GM18511 (cell line): Measurements from ENCODE around the gene HADHB.
"Not testable (repeated sequence)": the region's sequence is repeated elsewhere in the genome, so short reads cannot be mapped to it uniquely, and the experiment has no call there.

Source experiments
- ATAC-seq: cut with Tn5 transposase; IDR thresholded peaks from one replicate; pipeline ENCODE4 v1.9.1; 2021; ENCODE audit warnings: mild to moderate bottlenecking, moderate library complexity; ENCODE audit not compliant: unreplicated experiment

Gene HADHB

GRCh38 chr2:26326514-26326913 lies 81.8 kb downstream of the HADHB start:
- no peak for ATAC-seq

DNA sequence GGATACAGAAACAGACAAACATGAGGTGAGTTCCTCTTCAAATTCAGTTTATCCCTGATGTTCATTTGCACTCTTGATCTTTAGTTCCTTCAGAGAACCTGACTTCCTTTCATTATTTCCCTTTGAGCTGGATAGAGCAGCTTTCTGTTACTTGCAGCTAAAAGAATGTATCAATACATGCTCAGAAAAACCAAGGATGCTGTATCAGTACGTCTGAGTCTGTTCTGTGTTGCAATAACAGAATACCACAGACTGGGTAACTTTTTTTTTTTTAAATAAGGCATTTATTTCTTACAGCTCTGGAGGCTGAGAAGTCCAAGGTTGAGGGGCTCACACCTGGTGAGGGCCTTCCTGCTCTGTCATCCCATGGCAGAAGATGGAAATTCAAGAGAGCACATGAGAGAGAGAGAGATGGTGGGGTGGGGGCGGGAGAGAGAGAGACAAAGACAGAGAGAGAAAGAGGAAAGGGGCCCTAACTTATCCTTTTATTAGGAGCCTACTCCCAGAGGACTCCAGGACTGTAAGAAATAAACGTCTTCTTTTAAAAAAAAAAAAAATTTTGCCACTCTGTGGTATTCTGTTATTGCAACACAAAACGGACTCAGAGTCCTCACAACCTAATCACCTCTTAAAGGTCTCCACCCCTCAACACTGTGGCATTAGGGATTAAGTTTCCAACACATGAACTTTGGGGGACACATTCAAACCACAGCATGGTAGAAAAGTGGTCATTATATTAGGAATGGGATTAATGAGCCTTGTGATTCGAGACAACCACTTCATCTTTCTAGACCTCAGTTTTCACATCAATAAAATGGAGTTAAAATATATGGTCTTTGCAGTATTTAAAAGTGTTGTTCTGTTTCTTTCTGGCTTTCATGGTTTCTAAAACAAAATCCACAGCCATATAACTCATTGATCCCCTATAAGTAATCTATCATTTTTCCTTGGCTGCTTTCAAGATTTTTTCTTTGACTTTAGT lies 82.8 kb downstream of the HADHB start:
- no peak for ATAC-seq

DNA sequence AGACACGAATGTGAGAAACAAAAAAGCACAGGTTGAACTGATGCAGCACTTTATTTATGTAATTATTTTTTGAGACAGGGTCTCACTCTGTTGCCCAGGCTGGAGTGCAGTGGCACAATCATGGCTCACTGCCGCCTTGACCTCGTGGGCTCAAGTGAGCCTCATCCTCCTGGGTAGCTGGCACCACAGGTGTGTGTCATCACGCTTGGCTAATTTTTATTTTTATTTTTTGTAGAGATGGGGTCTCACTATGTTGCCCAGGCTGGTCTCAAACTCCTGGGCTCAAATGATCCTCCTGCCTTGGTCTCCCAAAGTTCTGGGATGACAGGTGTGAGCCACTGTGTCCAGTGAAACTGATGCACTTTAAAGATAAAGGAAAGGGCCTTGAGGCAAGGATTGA lies 84.3 kb downstream of the HADHB start:
- not testable (repeated sequence) for ATAC-seq

GRCh38 chr2:26330114-26330549 lies 85.4 kb downstream of the HADHB start:
- peak; percentile 75 for ATAC-seq

DNA sequence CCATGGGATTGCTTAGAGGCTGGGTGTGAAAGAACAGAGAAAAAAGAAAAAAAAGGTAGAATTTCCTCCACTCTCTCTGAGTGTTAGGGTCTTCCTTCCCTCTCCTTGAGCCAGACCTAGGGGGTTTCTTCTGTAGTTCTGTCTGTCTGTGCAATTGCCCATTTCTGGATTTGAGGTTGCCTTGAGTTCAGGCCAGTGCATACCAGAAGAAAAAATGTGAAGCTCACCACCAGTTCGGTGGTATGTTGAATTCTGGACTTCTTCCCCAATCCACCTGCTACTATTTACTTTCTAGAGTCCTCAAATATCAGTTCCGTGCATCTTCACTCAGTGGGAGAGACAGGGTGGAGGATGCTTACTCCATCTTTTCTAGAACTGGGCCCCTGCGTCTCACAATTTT lies 85.9 kb downstream of the HADHB start:
- no peak for ATAC-seq

DNA sequence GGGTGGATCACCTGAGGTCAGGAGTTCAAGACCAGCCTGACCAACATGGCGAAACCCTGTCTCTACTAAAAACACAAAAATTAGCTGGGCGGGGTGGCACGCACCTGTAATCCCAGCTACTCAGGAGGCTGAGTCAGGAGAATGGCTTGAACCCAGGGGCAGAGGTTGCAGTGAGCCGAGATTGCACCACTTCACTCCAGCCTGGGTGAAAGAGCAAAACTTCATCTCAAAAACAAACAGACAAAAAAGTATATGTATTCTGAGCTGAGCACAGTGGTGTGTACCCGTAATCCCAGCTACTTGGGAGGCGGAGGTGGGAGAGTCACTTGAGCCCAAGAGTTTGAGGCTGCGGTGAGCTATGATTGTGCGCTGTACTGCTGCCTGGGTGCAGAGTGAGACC lies 86.6 kb downstream of the HADHB start:
- not testable (repeated sequence) for ATAC-seq

- ATAC-seq, result no peak
These were observed 88.6 kb downstream of the HADHB start for GRCh38 chr2:26333293-26333692.

DNA sequence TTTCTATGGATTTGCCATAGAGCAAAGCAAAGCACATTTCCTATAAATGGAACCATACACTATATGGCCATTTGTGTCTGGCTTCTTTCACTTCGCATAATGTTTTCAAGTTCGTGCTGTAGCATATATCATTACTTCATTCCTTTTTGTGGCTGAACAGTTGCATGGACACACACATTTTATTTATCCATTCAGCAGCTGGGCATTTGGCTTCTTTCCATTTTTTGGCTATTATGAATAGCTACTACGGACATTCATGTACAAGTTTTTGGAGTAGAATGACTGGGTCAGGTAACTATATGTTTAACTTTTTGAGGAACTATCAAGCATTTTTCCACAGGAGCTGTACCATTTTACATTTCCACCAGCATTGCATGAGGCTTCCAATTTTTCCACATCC lies 90.5 kb downstream of the HADHB start:
- no peak for ATAC-seq

DNA sequence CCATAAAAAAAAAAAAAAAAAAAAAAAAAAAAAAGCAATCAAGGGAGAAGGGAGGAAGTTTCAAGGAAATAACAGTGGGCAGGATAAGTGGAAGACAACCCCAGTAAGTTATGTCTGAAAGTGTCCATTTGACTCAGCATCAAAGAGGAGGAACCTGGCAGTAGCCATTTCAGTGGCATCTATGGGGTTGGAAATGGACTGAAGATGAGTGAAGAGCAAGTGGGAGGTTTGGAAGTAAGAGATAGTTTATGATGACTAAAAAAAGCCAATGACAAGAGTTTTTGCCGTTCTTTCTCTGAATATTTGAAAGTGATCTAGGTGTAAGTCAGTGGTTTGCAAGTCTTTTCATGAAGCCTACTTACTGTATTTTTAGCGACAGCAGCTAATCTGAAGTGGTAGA lies 92.0 kb downstream of the HADHB start:
- no peak for ATAC-seq

DNA sequence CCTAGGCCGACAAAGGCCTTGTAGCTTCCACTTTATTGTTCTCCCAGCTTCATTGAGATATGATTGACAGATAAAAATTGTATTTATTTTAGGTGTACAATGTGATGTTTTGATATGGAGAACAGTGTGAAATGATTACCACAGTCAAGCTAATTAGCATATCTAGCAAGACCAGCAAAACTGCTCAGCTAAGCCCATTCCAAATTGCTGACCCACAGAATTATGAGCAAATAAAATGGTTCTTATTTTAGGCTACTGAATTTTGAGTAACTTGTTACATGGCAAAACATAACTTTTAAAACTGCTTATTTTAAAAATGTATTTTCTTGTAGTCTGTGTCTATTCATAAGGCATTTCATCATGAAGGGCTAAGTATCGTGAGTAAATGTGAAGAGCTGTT lies 92.6 kb downstream of the HADHB start:
- no peak for ATAC-seq
